Muscle layer of colon (tissue), 2 donors: ENCODE results near the gene TMIE.

Source experiments
- H3K27ac ChIP-seq: one replicate; pipeline ENCODE4 v1.7.0; 2013; ENCODE audit warnings: low read depth, mild to moderate bottlenecking, low read length, moderate library complexity
- H3K27me3 ChIP-seq, 2 donors: one replicate each; pipeline ENCODE4 v1.7.0; 2013; ENCODE audit warnings: low read length in 2 of 2, mild to moderate bottlenecking in 2 of 2; ENCODE audit not compliant: insufficient read depth in 2 of 2, control insufficient read depth in 1 of 2
- H3K36me3 ChIP-seq: one replicate; pipeline ENCODE4 v1.7.0; 2013; ENCODE audit warnings: mild to moderate bottlenecking, low read length; ENCODE audit not compliant: insufficient read depth
- H3K4me1 ChIP-seq: one replicate; pipeline ENCODE4 v1.7.0; 2013; ENCODE audit warnings: mild to moderate bottlenecking, low read length; ENCODE audit not compliant: insufficient read depth
- H3K4me3 ChIP-seq, 2 donors: one replicate each; pipeline ENCODE4 v1.7.0; 2013; ENCODE audit warnings: low read length in 2 of 2, low read depth in 1 of 2, mild to moderate bottlenecking in 1 of 2, moderate library complexity in 1 of 2
- H3K9ac ChIP-seq: one replicate; pipeline ENCODE4 v1.7.0; 2013; ENCODE audit warnings: low read length
- H3K9me3 ChIP-seq: one replicate; pipeline ENCODE4 v1.7.0; 2013; ENCODE audit warnings: mild to moderate bottlenecking, low read length
- donor health status: abdominal sarcoma.
- donor health status: Adenocarcinoma of cecum.

TMIE gene

GRCh38 chr3:46670891-46671427 is 30.2 kb upstream of the TMIE start:
- no peak overlapping the region for H3K27ac ChIP-seq
- no peak overlapping the region for H3K4me3 ChIP-seq
- no peaks in the 10 kb centered on the region for H3K9me3 ChIP-seq
- no peak overlapping the region for H3K9ac ChIP-seq
- H3K4me1 ChIP-seq: peaks cover 10% of the 10 kb centered on the region
- no peaks in the 10 kb centered on the region for H3K36me3 ChIP-seq
- H3K27me3 ChIP-seq: no peaks in the 10 kb centered on the region

GRCh38 chr3:46671541-46672348 is 29.4 kb upstream of the TMIE start:
- H3K36me3 ChIP-seq: no peaks in the 10 kb centered on the region
- no peaks in the 10 kb centered on the region for H3K27me3 ChIP-seq
- H3K4me3 ChIP-seq: no peak overlapping the region
- H3K27ac ChIP-seq: no peak overlapping the region
- no peak overlapping the region for H3K9ac ChIP-seq
- peaks cover 2% of the 10 kb centered on the region for H3K4me1 ChIP-seq
- no peaks in the 10 kb centered on the region for H3K9me3 ChIP-seq

- Histone ChIP-seq H3K27ac (no peak overlapping the region), H3K9me3 (no peaks in the 10 kb centered on the region), H3K36me3 (no peaks in the 10 kb centered on the region), H3K27me3 (no peaks in the 10 kb centered on the region), H3K9ac (no peak overlapping the region), H3K4me3 (no peak overlapping the region), H3K4me1 (peaks cover 4% of the 10 kb centered on the region)
Observed at GRCh38 chr3:46672349-46672695, 28.9 kb upstream of the TMIE start.

GRCh38 chr3:46673151-46674030 is 27.8 kb upstream of the TMIE start:
- peaks cover 4% of the 10 kb centered on the region for H3K4me1 ChIP-seq
- H3K36me3 ChIP-seq: no peaks in the 10 kb centered on the region

GRCh38 chr3:46674031-46674845 is 27.0 kb upstream of the TMIE start:
- Histone ChIP-seq H3K36me3 (no peaks in the 10 kb centered on the region), H3K4me3 (no peak overlapping the region), H3K9ac (no peak overlapping the region), H3K4me1 (peaks cover 4% of the 10 kb centered on the region), H3K9me3 (no peaks in the 10 kb centered on the region), H3K27me3 (no peaks in the 10 kb centered on the region), H3K27ac (no peak overlapping the region)

More at GRCh38 chr3:46673151-46674030, 27.8 kb upstream of the TMIE start:
- Histone ChIP-seq H3K27ac (no peak overlapping the region), H3K4me3 (no peak overlapping the region), H3K9ac (no peak overlapping the region), H3K27me3 (no peaks in the 10 kb centered on the region), H3K9me3 (no peaks in the 10 kb centered on the region)

- Histone ChIP-seq H3K4me3 (no peak overlapping the region), H3K4me1 (peaks cover 4% of the 10 kb centered on the region), H3K36me3 (no peaks in the 10 kb centered on the region), H3K27me3 (no peaks in the 10 kb centered on the region), H3K27ac (no peak overlapping the region), H3K9ac (no peak overlapping the region), H3K9me3 (no peaks in the 10 kb centered on the region)
Observed at GRCh38 chr3:46675426-46675825, 25.8 kb upstream of the TMIE start.

- Histone ChIP-seq H3K36me3 (no peaks in the 10 kb centered on the region), H3K4me1 (peaks cover 4% of the 10 kb centered on the region), H3K27me3 (no peaks in the 10 kb centered on the region), H3K27ac (no peak overlapping the region), H3K9me3 (no peaks in the 10 kb centered on the region), H3K4me3 (no peak overlapping the region), H3K9ac (no peak overlapping the region)
Observed at GRCh38 chr3:46675843-46676567, 25.2 kb upstream of the TMIE start.

- H3K27me3 ChIP-seq: no peaks in the 10 kb centered on the region
- H3K27ac ChIP-seq: no peak overlapping the region
- no peak overlapping the region for H3K9ac ChIP-seq
- peaks cover 4% of the 10 kb centered on the region for H3K4me1 ChIP-seq
- H3K36me3 ChIP-seq: no peaks in the 10 kb centered on the region
- H3K4me3 ChIP-seq: no peak overlapping the region
- H3K9me3 ChIP-seq: no peaks in the 10 kb centered on the region
Observed at GRCh38 chr3:46676601-46677410, 24.4 kb upstream of the TMIE start.

GRCh38 chr3:46677411-46677726 is 23.8 kb upstream of the TMIE start:
- Histone ChIP-seq H3K36me3 (no peaks in the 10 kb centered on the region), H3K27me3 (no peaks in the 10 kb centered on the region), H3K27ac (no peak overlapping the region), H3K4me3 (no peak overlapping the region), H3K9ac (no peak overlapping the region), H3K4me1 (peaks cover 4% of the 10 kb centered on the region), H3K9me3 (no peaks in the 10 kb centered on the region)

GRCh38 chr3:46678280-46678679 is 22.9 kb upstream of the TMIE start:
- Histone ChIP-seq H3K9ac (no peak overlapping the region), H3K9me3 (no peaks in the 10 kb centered on the region), H3K36me3 (no peaks in the 10 kb centered on the region), H3K4me3 (no peak overlapping the region), H3K27me3 (no peaks in the 10 kb centered on the region), H3K4me1 (peaks cover 4% of the 10 kb centered on the region), H3K27ac (no peak overlapping the region)
